ENCODE data around the gene CTBS.
A peak's percentile ranks its signal among the peaks of the same experiment; 100 is the strongest.
"Not testable (repeated sequence)": the region's sequence is repeated elsewhere in the genome, so short reads cannot be mapped to it uniquely, and the experiment has no call there.

CTBS gene, protein sequence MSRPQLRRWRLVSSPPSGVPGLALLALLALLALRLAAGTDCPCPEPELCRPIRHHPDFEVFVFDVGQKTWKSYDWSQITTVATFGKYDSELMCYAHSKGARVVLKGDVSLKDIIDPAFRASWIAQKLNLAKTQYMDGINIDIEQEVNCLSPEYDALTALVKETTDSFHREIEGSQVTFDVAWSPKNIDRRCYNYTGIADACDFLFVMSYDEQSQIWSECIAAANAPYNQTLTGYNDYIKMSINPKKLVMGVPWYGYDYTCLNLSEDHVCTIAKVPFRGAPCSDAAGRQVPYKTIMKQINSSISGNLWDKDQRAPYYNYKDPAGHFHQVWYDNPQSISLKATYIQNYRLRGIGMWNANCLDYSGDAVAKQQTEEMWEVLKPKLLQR

DNA sequence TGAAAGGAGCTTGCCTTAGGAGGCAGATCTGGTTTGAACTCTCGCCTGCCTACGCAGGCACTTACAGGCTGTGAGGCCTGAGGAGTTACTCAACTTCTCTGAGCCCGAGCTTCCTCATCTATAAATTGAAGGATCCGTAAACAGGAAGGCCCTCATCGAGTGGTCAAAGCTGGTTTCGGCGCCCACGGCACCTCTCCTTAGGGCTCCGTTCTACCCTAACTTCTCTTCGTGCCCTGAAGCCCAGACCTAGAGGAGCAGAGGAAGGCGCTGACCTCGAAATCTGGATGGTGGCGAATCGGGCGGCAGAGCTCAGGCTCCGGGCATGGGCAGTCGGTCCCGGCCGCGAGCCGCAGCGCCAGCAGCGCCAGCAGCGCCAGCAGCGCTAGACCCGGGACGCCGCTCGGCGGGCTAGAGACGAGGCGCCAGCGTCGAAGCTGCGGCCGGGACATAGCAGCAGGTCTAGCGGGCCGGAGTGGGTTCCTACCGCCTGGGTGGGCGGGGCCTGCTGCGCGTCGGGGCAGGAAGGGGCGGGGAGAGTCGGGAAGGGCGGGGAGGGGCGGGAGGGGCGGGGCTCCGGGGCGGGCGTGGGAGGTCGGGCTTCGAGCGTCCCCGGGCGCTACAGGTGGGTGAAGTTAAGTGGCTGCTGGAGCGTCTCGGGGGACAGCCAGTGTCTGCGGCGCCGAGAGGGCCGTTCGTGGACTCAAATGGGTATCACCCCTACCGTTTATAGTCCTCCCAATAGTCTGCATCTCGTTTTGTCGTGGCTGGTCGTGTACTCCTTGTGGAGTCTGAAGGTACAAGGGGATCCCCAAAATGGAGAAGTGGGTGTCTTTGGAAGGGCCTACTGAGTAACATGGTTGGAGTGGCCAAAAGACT is at the start of gene CTBS:
CTBS (minus strand) TSS at position 474 of the 876 bp plus-strand sequence; CDS start at position 449, 25 bp downstream.
- peak; percentile 93 for DNase-seq

DNA sequence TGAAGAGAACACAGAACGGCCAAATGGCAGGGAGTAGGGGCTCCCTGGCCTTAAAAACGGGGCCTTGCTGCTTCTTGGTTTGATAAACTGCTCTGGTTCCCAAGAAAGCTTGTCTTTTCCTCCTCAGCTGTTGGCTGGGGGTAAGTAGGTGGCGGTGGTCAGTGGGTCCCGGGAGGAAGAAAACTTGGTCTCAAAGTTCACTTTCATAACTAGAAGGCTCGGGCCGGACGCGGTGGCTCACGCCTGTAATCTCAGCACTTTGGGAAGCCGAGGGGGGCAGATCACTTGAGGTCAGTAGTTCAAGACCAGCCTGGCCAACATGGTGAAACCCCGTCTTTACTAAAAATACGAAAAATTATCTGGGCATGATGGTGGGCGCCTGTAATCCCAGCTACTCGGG is 47.3 kb upstream of the CTBS start:
- DNase-seq = no peak

DNA sequence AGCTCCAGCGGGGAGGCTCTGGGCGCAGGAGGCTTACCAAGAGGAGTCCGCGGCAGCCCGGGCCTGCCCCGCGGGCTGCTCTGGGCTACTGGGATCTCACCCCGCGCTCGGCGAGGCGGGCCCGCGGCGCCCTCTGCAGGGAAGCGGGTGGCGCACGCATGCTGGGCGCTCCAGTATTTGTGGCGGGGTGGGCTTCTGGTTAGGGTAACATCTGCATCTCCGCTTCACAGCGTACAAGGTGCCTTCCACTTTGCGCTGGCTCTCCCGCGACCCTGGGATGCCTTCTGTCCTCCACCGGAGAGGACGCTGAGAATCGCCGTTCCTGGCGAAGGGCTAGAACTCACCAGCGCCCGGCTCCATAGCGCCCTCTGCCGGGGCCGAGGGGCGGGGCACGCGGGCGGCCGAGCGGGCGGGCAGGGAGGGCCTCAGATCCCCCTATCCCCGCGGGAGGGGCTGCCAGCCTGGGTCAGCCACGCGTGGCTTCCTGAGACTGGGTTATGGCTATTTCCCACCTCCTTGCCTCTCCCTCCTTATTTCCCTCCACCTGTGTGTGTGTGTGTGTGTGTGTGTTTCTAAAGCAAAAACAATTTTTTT is 46.6 kb upstream of the CTBS start:
- DNase-seq = peak; percentile 82

DNA sequence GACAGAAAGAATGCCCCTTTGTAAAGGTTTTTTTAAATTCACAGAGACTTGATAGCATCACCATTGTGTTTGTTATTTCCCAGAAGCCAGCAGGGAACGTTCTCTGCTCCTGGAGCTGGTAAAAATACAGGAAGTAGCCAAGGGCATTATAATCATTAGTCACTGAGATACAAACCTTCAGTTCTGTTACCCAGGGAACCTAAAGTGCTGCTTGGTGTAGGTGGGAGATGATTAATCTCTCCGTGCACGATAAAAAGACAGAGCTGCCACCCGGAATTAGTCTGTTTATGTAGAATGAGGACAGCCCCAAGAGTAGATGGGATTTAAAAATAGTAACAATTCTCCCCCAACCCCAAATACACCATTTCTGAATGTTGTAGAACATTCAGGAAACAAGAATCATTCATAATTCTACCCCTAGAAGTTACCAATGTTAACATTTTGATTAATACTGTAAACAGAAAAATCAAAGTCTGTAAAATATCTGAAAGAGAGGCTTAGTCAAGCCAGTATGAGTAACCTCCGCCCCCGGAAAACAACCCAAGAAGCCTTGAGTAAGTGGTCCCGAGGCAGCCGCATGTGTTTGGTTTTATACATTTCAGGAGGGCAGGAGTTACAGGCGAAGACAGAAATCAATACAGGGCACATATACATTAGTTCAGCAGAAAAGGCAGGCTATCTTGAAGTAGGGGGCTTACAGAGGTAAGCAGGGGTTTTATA is 45.3 kb upstream of the CTBS start:
- DNase-seq = no peak

DNA sequence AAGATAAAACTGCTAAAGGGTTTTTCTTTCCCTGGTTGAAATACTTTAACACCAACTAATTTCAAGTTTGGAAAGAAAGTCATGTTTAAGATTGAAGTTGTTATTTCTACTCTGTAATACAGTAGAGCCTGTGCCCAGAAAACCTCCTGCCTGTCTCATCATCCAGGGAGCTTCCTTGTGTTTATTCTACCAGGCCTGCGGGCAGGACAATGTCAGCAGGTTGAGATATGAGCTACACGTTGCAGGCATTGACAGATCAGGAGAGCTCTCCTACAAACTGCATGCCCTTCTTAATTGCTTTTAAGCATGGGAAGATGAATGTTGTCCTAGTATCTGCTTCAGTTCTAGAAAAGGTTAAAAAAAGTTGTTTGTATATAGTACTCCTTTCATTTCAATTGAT is 43.1 kb upstream of the CTBS start:
- DNase-seq = no peak

DNA sequence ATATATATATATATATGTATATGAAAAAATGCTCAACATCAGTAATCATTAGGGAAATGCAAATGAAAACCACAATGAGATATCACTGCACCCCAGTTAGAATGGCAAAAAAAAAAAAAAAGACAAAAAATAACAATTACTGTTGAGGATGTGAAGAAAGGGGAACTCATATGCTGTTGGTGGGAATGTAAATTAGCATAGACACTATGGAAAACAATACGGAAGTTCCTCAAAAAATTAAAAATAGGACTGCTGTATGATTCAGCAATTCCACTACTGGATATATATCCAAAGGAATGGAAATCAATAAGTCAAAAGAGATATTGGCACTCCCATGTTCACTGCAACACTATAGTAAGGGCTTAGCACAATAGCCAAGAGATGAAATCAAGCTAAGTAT is 41.5 kb upstream of the CTBS start:
- DNase-seq = no peak

DNA sequence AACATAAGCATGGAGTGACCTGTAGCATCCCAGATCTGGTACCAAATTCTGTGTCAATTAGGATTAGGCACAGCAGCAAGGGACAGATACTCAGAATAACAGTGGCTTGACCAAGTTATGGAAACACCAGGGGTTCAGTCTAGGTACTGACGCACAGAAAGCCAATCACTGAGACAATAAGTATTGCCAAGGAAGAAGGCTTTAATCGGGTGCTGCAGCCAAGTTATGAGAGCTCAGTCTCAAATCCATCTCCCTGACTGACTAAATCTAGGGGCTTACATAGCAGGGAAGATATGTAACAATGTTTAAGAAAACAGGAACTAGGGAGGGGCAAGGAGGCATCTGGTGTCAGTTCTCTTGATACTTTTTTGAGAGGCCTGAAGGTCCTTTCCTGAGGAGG is 39.6 kb upstream of the CTBS start:
- DNase-seq = no peak

DNA sequence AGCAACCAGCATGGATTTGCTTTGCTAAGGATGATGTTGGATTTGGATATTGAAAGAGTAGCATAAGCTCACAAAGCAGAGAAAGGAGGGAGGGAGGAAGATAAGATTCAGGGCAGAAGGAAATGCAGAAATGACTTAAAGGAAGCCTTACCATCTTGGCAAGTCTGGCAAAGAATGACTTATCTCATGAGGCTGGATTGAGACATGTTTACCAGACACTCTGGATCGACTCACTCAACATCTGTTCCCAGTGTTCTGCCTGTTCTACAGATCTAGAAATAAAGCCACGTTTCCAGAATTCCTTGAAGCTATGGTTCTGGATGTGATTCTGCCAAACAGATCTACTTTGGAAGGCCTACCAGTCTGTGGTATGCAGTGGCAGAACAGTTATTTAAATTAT is 38.8 kb upstream of the CTBS start:
- DNase-seq = no peak

DNA sequence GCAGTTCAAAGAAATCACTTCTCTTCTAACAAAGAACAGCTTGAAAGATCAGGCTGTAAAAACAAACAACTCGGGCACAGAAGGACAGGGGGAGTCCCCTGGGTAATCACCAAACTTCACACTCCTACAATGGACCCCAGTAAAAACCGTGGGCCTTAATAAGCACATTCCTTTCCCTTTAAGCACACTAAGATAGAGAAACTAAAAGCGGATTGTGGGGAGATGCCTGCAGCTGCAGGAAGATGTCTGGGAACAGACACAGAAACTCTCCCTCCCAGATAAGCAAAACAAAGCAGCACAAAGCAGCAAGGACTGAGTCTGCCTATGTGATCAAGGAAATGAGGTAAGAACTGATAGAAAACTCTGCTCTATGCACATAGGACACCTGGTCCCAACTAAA is 37.6 kb upstream of the CTBS start:
- DNase-seq = no peak

DNA sequence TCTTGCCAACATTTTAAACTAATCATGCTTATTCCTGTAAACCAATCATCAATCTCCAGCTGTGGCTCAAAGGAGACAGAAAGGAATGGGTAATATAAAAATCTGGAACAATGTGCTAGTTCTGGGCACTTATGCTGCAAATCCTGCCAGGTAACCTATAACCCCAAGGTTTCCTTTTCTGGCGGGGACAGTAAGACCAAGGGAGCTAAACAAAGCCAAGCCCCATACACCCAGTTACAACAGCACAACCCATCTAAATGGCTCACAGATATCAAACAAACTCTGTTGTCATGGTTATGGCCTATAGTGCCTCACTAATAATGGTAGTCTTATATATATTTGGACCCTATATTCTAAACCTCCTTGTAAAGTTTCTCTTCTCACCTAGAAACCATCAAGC is 36.9 kb upstream of the CTBS start:
- DNase-seq = no peak

DNA sequence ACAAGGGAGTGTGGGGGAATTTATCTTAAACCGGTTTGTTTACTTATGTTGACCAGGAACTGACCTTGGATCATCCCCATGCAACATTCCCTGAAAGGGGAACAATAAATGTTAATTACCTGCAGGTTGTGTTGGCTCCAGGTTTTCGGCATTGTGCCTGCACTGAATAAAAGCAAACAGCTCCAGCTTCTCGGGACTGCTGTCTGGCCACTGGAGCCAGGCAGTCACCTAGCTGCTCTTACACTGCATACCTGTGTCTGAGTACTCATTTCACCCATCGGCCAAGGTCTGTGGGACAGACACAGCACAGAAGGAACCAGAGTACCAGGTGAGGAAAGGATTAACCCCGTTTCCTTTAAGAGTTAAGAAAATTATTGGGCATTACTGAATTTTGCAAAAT is 32.7 kb upstream of the CTBS start:
- DNase-seq = no peak

DNA sequence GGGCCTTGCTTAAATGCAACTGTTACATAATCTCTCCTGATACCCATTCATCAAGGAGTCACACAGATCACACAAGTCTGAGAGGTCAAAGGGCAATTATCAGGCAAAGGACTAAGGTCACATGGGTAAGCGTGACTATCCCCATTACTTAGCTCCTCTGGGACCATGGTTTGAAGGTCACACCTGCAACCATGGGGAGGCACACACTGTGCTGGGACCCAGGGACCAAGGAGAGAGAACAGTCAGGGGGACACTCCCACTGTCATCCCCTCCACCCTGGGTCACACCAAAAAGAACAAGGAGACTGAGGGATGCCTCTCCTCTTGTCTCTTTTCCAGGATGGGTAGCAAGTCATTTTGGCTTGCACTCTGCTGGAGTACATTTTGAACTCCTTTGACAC is 30.9 kb upstream of the CTBS start:
- no peak for DNase-seq

DNA sequence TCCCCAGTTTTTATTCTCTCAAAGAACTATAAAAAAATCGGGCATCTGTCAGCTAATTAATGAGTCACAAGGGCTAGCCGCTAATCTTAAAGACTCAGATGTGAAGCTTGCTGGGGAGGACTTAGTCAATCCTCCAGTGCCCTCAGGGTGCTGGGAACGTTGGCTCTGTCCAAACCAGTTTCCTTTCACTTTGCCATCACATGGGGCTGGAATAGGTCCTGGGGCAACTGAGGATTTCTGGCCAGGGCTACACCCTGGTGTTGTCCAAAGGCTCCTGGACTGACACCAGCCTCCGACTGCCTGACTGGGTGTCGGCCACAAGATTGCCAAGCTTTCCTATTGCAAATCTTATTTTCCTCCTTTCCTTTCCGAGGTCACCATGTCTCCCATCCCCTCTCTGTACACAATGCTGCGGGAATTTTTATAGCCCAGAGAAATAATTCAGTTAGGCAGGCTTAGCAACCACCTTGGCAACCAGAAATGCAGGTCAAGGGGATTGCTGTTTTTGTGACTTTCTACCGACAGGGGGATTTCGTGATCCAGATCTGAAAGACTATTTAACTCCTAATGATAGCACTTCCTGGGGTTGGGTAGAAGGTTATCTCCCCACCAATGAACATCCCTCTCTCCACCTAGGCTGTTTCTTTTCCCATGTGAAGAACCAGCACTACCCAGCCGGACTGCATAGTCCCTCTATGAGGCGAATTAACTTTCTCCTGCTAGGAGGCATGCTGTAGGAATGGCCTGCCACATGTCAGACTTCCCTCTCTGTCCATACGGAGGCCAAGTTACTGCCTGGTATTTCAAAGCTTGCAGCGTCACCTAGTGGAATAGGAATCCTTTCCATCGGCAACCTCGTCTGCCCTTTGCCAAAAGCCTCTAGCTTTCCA is 29.9 kb upstream of the CTBS start:
- DNase-seq = no peak

DNA sequence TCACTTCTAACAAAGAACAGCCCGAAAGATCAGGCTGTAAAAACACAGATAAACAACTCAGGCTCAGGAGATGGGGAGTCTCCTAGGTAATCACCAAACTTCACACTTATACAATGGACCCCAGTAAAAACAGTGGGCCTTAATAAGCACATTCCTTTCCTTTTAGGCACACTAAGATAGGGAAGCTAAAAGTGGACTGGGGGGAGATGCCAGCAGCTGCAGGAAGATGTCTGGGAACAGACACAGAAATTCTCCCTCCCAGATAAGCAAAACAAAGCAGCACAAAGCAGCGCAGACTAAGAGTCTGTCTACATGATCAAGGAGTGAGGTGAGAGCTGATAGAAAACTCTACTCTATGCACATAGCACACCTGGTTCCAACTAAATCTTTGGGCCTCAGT is 29.0 kb upstream of the CTBS start:
- DNase-seq = no peak

DNA sequence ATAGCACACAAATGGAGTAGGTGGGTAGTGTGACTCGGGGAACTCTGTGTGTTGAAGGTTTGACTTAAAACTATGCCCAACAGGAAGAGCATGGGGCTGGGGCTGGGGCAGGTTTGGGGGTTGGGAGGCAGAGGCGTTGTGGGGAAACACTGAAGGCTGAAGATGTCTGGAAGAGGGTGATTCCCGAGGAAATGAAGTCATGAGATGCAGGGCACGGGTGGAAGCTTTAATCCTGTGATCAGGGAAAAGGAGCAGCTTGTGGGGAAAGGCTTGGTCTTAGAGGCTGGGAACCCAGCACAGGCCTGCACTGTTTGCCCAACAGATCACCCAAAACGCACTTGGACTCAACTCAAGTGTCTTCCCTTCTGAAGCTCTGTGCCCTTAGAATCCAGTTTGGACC is 26.6 kb upstream of the CTBS start:
- no peak for DNase-seq

DNA sequence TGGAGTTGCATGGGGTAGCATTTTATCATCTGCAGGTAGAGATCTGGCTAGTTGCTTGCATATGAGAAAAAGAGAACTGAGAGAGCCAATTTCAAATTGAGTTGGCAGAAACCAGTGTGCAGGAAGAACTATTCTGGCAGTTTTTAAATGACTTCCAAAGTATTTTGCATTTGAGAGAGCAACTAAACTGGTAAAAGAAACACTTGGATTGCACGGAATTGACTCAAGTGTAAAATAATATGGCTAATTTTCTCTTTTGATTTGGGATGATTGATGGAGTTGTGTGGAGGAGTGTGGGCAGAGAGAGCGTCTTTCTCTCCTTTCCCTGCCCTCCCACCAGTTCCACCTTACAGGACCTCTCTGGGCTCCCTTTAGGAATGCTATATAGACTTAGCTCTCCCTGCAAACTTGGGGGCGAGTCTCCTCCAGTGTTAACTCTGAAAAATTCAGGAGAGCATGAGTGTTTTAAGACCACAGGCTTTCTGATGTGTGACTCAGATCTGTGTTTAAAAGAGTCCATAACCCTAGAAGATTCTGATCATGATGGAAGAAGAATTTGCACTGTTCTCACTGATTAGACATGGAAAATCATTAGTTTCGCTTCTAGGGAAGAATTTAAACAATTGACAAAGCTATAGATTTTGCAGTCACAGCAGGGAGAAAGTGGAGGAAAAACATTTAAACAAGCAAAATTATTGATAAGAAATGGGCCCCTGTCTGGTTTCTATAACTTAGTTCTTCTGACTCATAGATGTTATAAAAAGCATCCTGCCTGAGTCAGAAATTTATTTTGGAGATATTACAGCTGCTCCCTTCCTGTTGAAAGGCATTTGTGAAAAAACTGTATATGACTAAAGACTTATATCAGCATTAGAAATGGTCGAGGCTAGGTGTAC is 24.9 kb upstream of the CTBS start:
- no peak for DNase-seq

DNA sequence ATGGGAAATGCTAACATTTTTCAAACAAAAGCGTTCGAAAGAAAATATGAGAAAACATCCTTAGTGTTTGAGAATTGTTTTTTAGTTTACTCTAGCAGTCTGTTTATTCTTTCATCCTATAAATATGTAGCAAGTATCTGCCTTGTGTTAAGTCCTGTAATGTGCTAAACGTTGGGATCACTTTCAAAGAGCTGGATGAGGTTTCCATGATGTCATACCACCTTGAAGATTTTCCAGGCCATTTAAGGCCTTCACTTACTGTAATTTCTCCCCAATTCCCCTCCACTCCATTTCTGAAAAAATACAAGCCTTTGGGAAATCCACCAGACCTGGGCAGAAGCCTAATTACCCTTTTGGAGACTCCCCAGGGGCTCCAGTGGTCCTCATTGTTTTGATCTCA is 24.2 kb upstream of the CTBS start:
- DNase-seq = no peak

DNA sequence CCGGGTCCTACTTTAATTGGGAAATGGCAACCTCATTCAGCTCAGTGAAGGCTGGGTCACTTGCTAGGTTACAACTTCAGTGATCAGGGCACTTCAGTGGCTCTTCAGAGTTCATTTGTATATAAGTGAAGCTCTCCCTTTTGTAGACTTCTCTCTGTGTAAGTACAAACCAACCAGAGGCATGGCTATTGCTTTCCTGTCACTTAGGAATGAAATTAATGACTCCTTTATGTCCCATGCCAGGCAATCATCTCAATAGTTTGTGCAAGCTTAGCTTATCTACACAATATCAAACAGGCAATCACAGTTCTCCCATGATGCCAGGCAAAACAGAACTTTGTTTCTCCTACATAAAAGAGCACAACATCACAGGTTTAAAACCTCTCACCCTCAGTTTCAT is 22.8 kb upstream of the CTBS start:
- no peak for DNase-seq

DNA sequence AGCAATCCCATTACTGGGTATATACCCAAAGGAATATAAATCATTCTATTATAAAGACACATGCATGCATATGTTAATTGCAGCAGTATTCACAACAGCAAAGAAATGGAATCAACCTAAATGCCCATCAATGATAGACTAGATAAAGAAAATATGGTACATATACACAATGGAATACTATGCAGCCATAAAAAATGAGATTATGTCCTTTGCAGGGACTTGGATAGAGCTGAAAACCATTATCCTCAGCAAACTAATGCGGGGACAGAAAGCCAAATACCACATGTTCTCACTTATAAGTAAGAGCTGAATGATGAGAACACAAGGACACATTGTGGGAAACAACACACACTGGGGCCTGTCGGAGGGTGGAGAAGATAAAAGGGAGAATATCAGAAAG is 20.7 kb upstream of the CTBS start:
- not testable (repeated sequence) for DNase-seq

DNA sequence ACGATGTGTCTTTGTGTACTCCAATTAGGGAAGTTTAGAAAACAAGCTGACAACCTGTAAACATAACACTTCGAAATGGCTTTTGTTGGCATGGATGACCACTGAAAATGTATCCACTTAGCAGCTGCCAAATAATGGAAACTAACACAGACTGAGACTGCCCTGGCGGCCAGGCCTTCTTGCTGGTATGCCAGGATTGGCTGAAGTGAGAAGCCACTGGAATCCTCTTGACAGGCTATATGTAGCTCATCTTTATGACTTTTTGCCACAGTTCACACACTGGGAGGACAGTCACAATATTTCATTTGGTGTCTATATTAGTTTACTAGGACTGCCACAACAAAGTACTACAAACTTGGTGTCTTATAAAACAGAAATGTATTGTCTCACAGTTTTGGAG is 12.9 kb upstream of the CTBS start:
- no peak for DNase-seq

DNA sequence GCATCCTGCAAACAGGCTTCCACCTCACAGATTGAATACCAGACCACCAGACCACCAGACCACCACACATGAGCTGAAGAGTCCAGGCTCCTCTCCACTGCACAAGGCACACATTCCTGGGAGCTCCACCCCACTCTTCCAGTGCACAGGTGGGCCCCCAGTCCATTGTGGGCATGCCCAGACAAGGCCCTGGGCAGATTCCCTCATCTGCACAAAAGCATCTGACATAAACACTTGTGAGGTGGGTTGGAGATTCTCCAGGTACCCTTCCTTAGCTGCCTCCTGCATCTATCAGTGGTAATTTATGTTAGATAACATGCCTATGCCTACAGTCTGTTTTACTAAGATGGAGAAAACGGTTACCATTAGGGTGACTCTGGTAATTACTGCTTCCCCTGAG is 11.6 kb upstream of the CTBS start:
- no peak for DNase-seq
